Caco-2 (cell line): ENCODE data around the gene RCE1. TPM values are rescaled to one million over a fixed set of nuclear protein-coding genes. Genes with fewer than 3 reads are reported as not detected.

Experiments used
- BruUV-seq: library from RNA; stranded (reverse); fragments of 400-500 nt; replicated peaks from 2 replicates; lab custom pipeline; 2021; lab: Mats Ljungman, UMichigan
- CTCF ChIA-PET: fragments of 300-600 bp; sonication (Branson Sonifier 250); formaldehyde crosslinking; loops from one replicate; lab custom pipeline; 2022; ENCODE audit warnings: antibody characterized with exemption; lab: Charles Lee
- POLR2A ChIA-PET: fragments of 300-600 bp; sonication (Branson Sonifier 250); formaldehyde crosslinking; loops from one replicate; lab custom pipeline; 2022; ENCODE audit warnings: antibody characterized with exemption; lab: Charles Lee
- DNase-seq, 2 experiments: peaks; one replicate each; pipeline versions ENCODE4 v3.0.0 to v3.0.0-alpha.2; 2020 to 2022
- H3K27me3 ChIP-seq: replicated peaks from 2 replicates; pipeline ENCODE4 v1.6.0; 2011; ENCODE audit warnings: low read length; ENCODE audit not compliant: control insufficient read depth, insufficient read depth
- H3K36me3 ChIP-seq: 2 replicates; pipeline ENCODE4 v1.5.1; 2011; ENCODE audit warnings: low read length; ENCODE audit not compliant: control insufficient read depth, insufficient read depth
- H3K4me1 ChIP-seq: fragments of 250-450 bp; sonication (Bioruptor Pico); 2 replicates; pipeline ENCODE4 v1.5.1; 2020; ENCODE audit warnings: mild to moderate bottlenecking
- H3K4me3 ChIP-seq: 2 replicates; pipeline ENCODE4 v1.5.1; 2011; ENCODE audit warnings: low read depth, mild to moderate bottlenecking, control low read depth, low read length
- H3K9me3 ChIP-seq: fragments of 250-450 bp; sonication (Bioruptor Pico); 2 replicates; pipeline ENCODE4 v1.5.1; 2020; ENCODE audit warnings: mild to moderate bottlenecking, moderate library complexity
- H3K27ac Mint-ChIP-seq: one replicate; pipeline ENCODE4 v1.8.0; 2022; ENCODE audit warnings: mixed read lengths; ENCODE audit not compliant: unreplicated experiment
- H3K27me3 Mint-ChIP-seq: one replicate; pipeline ENCODE4 v1.8.0; 2022; ENCODE audit warnings: mixed read lengths; ENCODE audit not compliant: insufficient read depth, unreplicated experiment
- H3K36me3 Mint-ChIP-seq: one replicate; pipeline ENCODE4 v1.8.0; 2022; ENCODE audit warnings: mild to moderate bottlenecking, mixed read lengths; ENCODE audit not compliant: insufficient read depth, unreplicated experiment
- H3K4me1 Mint-ChIP-seq: one replicate; pipeline ENCODE4 v1.8.0; 2022; ENCODE audit warnings: low read depth, mixed read lengths; ENCODE audit not compliant: unreplicated experiment
- H3K4me3 Mint-ChIP-seq: one replicate; pipeline ENCODE4 v1.8.0; 2022; ENCODE audit warnings: mild to moderate bottlenecking, moderate library complexity, mixed read lengths; ENCODE audit not compliant: unreplicated experiment
- H3K9me3 Mint-ChIP-seq: one replicate; pipeline ENCODE4 v1.8.0; 2022; ENCODE audit warnings: mixed read lengths; ENCODE audit not compliant: unreplicated experiment
- intact Hi-C: fragments of 100-400 bp; cut with micrococcal nuclease; formaldehyde crosslinking; loops from one replicate; pipeline ENCODE4 v1.10.0; 2022; ENCODE audit not compliant: unreplicated experiment
- total RNA-seq: library from RNA; stranded (reverse); gene quantifications from 2 replicates; pipeline ENCODE4 v1.2.3, GENCODE V29; 2022
- TF ChIP-seq, protein P1 (sequence below), 2 experiments: fragments of 200-600 bp in 1 of 2; IDR thresholded peaks; 1 replicate in 1 of 2; 2 replicates in 1 of 2; pipeline versions ENCODE4 v1.5.1 to v1.8.0; 2011 to 2022; ENCODE audit warnings: antibody characterized with exemption in 1 of 2, control low read depth in 1 of 2, inconsistent platforms in 1 of 2, low read depth in 1 of 2, low read length in 1 of 2, mild to moderate bottlenecking in 1 of 2, moderate library complexity in 1 of 2; ENCODE audit not compliant: insufficient read depth in 1 of 2, severe bottlenecking in 1 of 2, unreplicated experiment in 1 of 2

RCE1 gene
- total RNA-seq, 1 experiment from 2014 or later, result 60.7 TPM

- CTCF ChIA-PET, result interaction anchor here (0.6 to 1.5 kb wide), 2 partner anchors 75 to 128 kb away, joined by 3 to 4 read pairs; no protein-coding TSS in a partner anchor
- no peaks in the 10 kb centered on the region for H3K27me3 Mint-ChIP-seq
- intact Hi-C loops, result no loop called here
Measured at GRCh38 chr11:66894141-66894540, 50.9 kb downstream of the RCE1 start.

More at GRCh38 chr11:66894141-66894540, 50.9 kb downstream of the RCE1 start:
- Histone ChIP-seq H3K27me3 (no peaks in the 10 kb centered on the region), H3K4me3 (no peak overlapping the region), H3K4me1 (peaks cover 10% of the 10 kb centered on the region), H3K36me3 (no peaks in the 10 kb centered on the region), H3K9me3 (no peaks in the 10 kb centered on the region)
- TF ChIP-seq, protein P1, sequence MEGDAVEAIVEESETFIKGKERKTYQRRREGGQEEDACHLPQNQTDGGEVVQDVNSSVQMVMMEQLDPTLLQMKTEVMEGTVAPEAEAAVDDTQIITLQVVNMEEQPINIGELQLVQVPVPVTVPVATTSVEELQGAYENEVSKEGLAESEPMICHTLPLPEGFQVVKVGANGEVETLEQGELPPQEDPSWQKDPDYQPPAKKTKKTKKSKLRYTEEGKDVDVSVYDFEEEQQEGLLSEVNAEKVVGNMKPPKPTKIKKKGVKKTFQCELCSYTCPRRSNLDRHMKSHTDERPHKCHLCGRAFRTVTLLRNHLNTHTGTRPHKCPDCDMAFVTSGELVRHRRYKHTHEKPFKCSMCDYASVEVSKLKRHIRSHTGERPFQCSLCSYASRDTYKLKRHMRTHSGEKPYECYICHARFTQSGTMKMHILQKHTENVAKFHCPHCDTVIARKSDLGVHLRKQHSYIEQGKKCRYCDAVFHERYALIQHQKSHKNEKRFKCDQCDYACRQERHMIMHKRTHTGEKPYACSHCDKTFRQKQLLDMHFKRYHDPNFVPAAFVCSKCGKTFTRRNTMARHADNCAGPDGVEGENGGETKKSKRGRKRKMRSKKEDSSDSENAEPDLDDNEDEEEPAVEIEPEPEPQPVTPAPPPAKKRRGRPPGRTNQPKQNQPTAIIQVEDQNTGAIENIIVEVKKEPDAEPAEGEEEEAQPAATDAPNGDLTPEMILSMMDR (IDR thresholded peaks at IDR 0.05; ENCODE audit: insufficient read depth in 1 of 2, low read depth in 1 of 2, low read length in 1 of 2, severe bottlenecking in 1 of 2, unreplicated experiment in 1 of 2), result no peak
- Mint-ChIP-seq H3K4me1 (peaks cover 10% of the 10 kb centered on the region), H3K36me3 (no peaks in the 10 kb centered on the region), H3K9me3 (no peaks in the 10 kb centered on the region), H3K4me3 (no peak overlapping the region), H3K27ac (no peak overlapping the region)
- no TSS peak for BruUV-seq
- POLR2A ChIA-PET, result interaction anchor here (1.0 kb wide), 1 partner anchor 51 kb away, joined by 3 read pairs; the partner anchor contains the start of gene RCE1
- DNase-seq, result no peak

Other genes with a start within 250 kb of the RCE1 start
- gene RBM14, start 226.8 kb upstream of the RCE1 start, total RNA-seq, result 160 and 173 TPM in 2 replicates
- gene RBM4, start 204.7 kb upstream of the RCE1 start, total RNA-seq, result 257 and 273 TPM in 2 replicates
- 39.8 and 45.8 TPM in 2 replicates for gene RBM4B, start 165.6 kb upstream of the RCE1 start, total RNA-seq
- gene SPTBN2, start 114.2 kb upstream of the RCE1 start, total RNA-seq, result 37.6 and 45.0 TPM in 2 replicates
- 14.1 and 17.3 TPM in 2 replicates for gene LRFN4, start 13.6 kb downstream of the RCE1 start, total RNA-seq
- 22.5 and 25.8 TPM in 2 replicates for gene PC, start 114.9 kb downstream of the RCE1 start, total RNA-seq
- gene C11orf86, start 131.9 kb downstream of the RCE1 start, total RNA-seq, result not detected in 2 replicates
- gene SYT12, start 179.7 kb downstream of the RCE1 start, total RNA-seq, result 0.23 and 0.82 TPM in 2 replicates
- 14.2 and 17.1 TPM in 2 replicates for gene RHOD, start 213.4 kb downstream of the RCE1 start, total RNA-seq